Embryonic facial prominence (tissue), 1 donor: ENCODE measurements around the gene MYO18A.

Experiments
- DNase-seq: peaks from one replicate; pipeline ENCODE4 v3.0.0-alpha.2; 2016; ENCODE audit errors: extremely low spot score

MYO18A gene

GRCh38 chr17:29037739-29038084, 142.5 kb downstream of the MYO18A start:
- no peak for DNase-seq

- no peak for DNase-seq
Observed at GRCh38 chr17:29036584-29036983, 143.6 kb downstream of the MYO18A start.

- DNase-seq: no peak
Observed at GRCh38 chr17:29034510-29034909, 145.7 kb downstream of the MYO18A start.

DNA sequence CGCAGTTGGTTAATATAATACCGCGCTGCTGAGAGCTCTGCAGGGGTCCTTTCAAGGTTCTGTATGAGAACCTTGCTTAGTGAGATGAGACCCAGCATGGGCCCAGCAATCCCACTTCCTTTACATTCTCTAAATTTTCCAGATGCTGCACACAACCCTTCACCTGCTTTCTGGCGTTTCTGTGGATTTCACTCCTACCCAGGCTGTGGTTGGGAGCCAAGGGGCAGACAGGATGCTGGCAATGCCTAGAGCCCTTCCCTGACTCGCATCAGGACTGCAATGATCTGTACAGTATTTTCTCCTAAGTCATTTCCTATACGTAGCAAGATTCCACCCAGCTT, 147.4 kb downstream of the MYO18A start:
- DNase-seq: no peak

- DNase-seq: no peak
Observed at GRCh38 chr17:29032013-29032856, 148.0 kb downstream of the MYO18A start.

DNA sequence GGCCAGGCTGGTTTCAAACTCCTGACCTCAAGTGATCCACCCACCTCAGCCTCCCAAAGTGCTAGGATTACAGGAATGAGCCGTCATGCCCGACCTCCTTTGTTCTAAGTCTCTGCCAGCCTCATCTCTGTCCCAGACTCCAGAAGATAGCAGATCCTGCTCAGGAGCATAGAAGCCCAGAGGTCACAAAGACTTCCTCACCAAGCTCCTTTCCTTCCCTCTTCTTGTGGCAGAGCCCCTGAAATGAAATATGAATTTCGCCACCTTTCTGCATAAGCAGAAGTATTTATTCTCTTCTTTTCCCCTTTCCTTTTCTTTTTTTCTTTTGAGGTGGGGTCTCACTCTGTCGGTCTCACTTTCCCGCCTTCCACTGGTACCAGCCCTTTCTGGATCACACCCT, 148.7 kb downstream of the MYO18A start:
- DNase-seq: no peak

DNA sequence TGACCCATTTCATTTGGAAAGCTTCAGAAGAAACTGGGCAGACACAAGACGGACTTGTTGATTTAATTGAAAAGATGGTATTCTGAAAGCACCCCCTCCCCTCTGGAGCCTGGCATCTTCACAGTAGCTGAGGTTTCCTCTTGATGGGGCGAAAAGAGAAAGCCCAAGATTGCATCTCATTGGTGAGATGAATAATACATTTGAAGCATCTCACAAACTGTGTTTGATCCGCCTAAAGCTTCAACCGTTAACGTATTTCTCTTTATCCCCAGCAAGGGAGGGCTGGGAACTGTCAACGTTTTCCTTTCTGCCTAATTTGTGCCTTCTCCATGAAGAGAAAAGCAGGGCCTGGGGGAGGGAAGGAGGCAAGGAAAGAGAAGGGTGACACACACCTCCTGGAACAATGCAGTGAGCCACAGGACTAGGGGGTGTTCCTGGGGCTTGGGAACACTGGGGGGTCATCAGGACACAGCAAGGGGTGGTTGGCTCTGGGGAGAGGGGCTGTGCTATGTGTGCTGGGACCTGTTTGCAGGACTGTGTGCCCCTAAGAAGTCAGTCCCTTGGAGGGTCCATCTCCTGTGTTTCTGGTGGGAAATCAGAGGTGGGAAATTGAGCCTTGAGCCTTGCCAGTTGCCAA, 155.8 kb downstream of the MYO18A start:
- DNase-seq: no peak

DNA sequence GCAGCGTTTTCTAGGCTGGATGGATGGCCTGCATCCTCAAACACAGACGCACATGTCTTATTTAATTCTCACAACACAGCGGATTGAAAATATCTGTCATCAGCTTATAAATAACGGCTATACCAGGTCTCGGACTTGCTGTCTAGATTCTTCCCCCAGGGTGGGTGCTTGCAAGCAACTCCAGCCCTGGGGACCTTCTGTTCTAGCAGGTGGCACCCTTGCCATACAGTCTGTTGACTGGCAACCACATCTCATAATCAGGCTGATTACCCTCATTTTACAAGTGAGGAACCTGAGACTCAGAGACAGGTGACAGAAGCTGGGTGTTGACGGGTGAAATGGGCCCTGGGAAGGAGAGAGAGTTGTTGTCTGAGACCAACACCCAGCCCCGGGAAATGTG, 158.1 kb downstream of the MYO18A start:
- DNase-seq: no peak

GRCh38 chr17:29021226-29021625, 159.0 kb downstream of the MYO18A start:
- DNase-seq: no peak
